Mononuclear cell (primary cell): Measurements from ENCODE around the gene OR10A2. TPM values are rescaled to one million over a fixed set of nuclear protein-coding genes. Genes with fewer than 3 reads are reported as not detected.
"Not testable (repeated sequence)": the region's sequence is repeated elsewhere in the genome, so short reads cannot be mapped to it uniquely, and the experiment has no call there.

ENCODE experiments used
- H3K27me3 ChIP-seq: 2 replicates; pipeline ENCODE4 v1.6.0; 2011; ENCODE audit warnings: low read length, control low read depth; ENCODE audit not compliant: insufficient read depth
- H3K4me1 ChIP-seq: 2 replicates; pipeline ENCODE4 v1.5.1; 2011; ENCODE audit warnings: mild to moderate bottlenecking, low read length, control low read depth; ENCODE audit not compliant: insufficient read depth
- H3K4me3 ChIP-seq: 2 replicates; pipeline ENCODE4 v1.5.1; 2011; ENCODE audit warnings: mild to moderate bottlenecking, low read length, moderate library complexity
- H3K9me3 ChIP-seq: 2 replicates; pipeline ENCODE4 v1.5.1; 2011; ENCODE audit warnings: low read depth, mild to moderate bottlenecking, control low read depth, low read length
- total RNA-seq: library from RNA; depleted of rRNA; stranded (reverse); fragments of >200 nt; gene quantifications from one replicate; pipeline ENCODE4 v1.2.3, GENCODE V29; 2012

The OR10A2 gene
- total RNA-seq, 1 donor: not detected

GRCh38 chr11:6856871-6857270, 6.0 kb upstream of the OR10A2 start:
- peaks cover 11% of the 10 kb centered on the region for H3K9me3 ChIP-seq
- no peaks in the 10 kb centered on the region for H3K27me3 ChIP-seq
- no peak overlapping the region for H3K4me3 ChIP-seq
- H3K4me1 ChIP-seq: no peaks in the 10 kb centered on the region

- no peaks in the 10 kb centered on the region for H3K9me3 ChIP-seq
- no peak overlapping the region for H3K4me3 ChIP-seq
- H3K27me3 ChIP-seq: no peaks in the 10 kb centered on the region
- H3K4me1 ChIP-seq: no peaks in the 10 kb centered on the region
These were observed 1.6 kb downstream of the OR10A2 start for GRCh38 chr11:6864438-6864837.

- H3K4me1 ChIP-seq: no peaks in the 10 kb centered on the region
- H3K4me3 ChIP-seq: no peak overlapping the region
- H3K9me3 ChIP-seq: no peaks in the 10 kb centered on the region
- H3K27me3 ChIP-seq: no peaks in the 10 kb centered on the region
These were observed 8.4 kb downstream of the OR10A2 start for GRCh38 chr11:6871278-6871677.

- Histone ChIP-seq H3K27me3 (no peaks in the 10 kb centered on the region), H3K4me3 (no peak overlapping the region), H3K9me3 (no peaks in the 10 kb centered on the region), H3K4me1 (no peaks in the 10 kb centered on the region)
These were observed 12.9 kb downstream of the OR10A2 start for GRCh38 chr11:6875761-6876160.

- no peaks in the 10 kb centered on the region for H3K27me3 ChIP-seq
These were observed 13.5 kb downstream of the OR10A2 start, which contains the start of gene OR10A4 for GRCh38 chr11:6876325-6876724. TSS of gene OR10A4 (plus strand) at chr11:6876625. CDS start at chr11:6876648, 23 bp downstream.

GRCh38 chr11:6876914-6877313, 14.1 kb downstream of the OR10A2 start:
- H3K4me3 ChIP-seq: no peak overlapping the region
- no peaks in the 10 kb centered on the region for H3K4me1 ChIP-seq
- H3K9me3 ChIP-seq: no peaks in the 10 kb centered on the region
- H3K27me3 ChIP-seq: no peaks in the 10 kb centered on the region

More at GRCh38 chr11:6876325-6876724, 13.5 kb downstream of the OR10A2 start, which contains the start of gene OR10A4:
- no peak within 1 kb of the TSS for H3K4me3 ChIP-seq
- no peaks in the 10 kb centered on the region for H3K4me1 ChIP-seq
- H3K9me3 ChIP-seq: no peaks in the 10 kb centered on the region

GRCh38 chr11:6882751-6883150, 19.9 kb downstream of the OR10A2 start:
- H3K4me1 ChIP-seq: no peaks in the 10 kb centered on the region
- H3K4me3 ChIP-seq: no peak overlapping the region
- H3K9me3 ChIP-seq: no peaks in the 10 kb centered on the region

GRCh38 chr11:6887711-6888110, 24.9 kb downstream of the OR10A2 start:
- H3K4me1 ChIP-seq, H3K4me3 ChIP-seq, H3K27me3 ChIP-seq, H3K9me3 ChIP-seq: not testable (repeated sequence)

More at GRCh38 chr11:6882751-6883150, 19.9 kb downstream of the OR10A2 start:
- no peaks in the 10 kb centered on the region for H3K27me3 ChIP-seq

GRCh38 chr11:6888830-6889229, 26.0 kb downstream of the OR10A2 start:
- Histone ChIP-seq H3K4me1 (no peaks in the 10 kb centered on the region), H3K27me3 (no peaks in the 10 kb centered on the region), H3K4me3 (no peak overlapping the region), H3K9me3 (no peaks in the 10 kb centered on the region)

- Histone ChIP-seq H3K4me1 (no peaks in the 10 kb centered on the region), H3K27me3 (no peaks in the 10 kb centered on the region), H3K9me3 (no peaks in the 10 kb centered on the region), H3K4me3 (no peak overlapping the region)
These were observed 27.0 kb downstream of the OR10A2 start for GRCh38 chr11:6889835-6890234.

- H3K9me3 ChIP-seq: no peaks in the 10 kb centered on the region
- H3K4me3 ChIP-seq: no peak within 1 kb of the TSS
- no peaks in the 10 kb centered on the region for H3K4me1 ChIP-seq
- no peaks in the 10 kb centered on the region for H3K27me3 ChIP-seq
These were observed 29.5 kb downstream of the OR10A2 start, which contains the start of gene OR2D2 for GRCh38 chr11:6892400-6892799. TSS of gene OR2D2 (minus strand) at chr11:6892500. CDS start at chr11:6892500, 0 bp downstream.

- Histone ChIP-seq H3K4me3 (no peak overlapping the region), H3K27me3 (no peaks in the 10 kb centered on the region), H3K9me3 (no peaks in the 10 kb centered on the region), H3K4me1 (no peaks in the 10 kb centered on the region)
These were observed 31.2 kb downstream of the OR10A2 start for GRCh38 chr11:6894097-6894496.

GRCh38 chr11:6895010-6895409, 32.2 kb downstream of the OR10A2 start:
- Histone ChIP-seq H3K4me1 (no peaks in the 10 kb centered on the region), H3K27me3 (no peaks in the 10 kb centered on the region), H3K4me3 (no peak overlapping the region), H3K9me3 (no peaks in the 10 kb centered on the region)

- Histone ChIP-seq H3K4me1 (no peaks in the 10 kb centered on the region), H3K27me3 (no peaks in the 10 kb centered on the region), H3K9me3 (no peaks in the 10 kb centered on the region), H3K4me3 (no peak overlapping the region)
These were observed 36.1 kb downstream of the OR10A2 start for GRCh38 chr11:6898911-6899310.

- no peak overlapping the region for H3K4me3 ChIP-seq
- no peaks in the 10 kb centered on the region for H3K9me3 ChIP-seq
- H3K4me1 ChIP-seq: no peaks in the 10 kb centered on the region
- H3K27me3 ChIP-seq: no peaks in the 10 kb centered on the region
These were observed 37.6 kb downstream of the OR10A2 start for GRCh38 chr11:6900327-6900999.

- H3K4me1 ChIP-seq, H3K9me3 ChIP-seq, H3K4me3 ChIP-seq, H3K27me3 ChIP-seq: not testable (repeated sequence)
These were observed 41.9 kb downstream of the OR10A2 start for GRCh38 chr11:6904804-6905203.
